HG02981 (cell line): Measurements from ENCODE around the gene ACADM.
"Not testable (repeated sequence)": the region's sequence is repeated elsewhere in the genome, so short reads cannot be mapped to it uniquely, and the experiment has no call there.

Experiments used
- ATAC-seq: cut with Tn5 transposase; IDR thresholded peaks from one replicate; pipeline ENCODE4 v1.9.1; 2021; ENCODE audit warnings: mild to moderate bottlenecking, moderate library complexity; ENCODE audit not compliant: unreplicated experiment

ACADM gene

GRCh38 chr1:75733661-75734060 is 9.2 kb downstream of the ACADM start:
- ATAC-seq = no peak

DNA sequence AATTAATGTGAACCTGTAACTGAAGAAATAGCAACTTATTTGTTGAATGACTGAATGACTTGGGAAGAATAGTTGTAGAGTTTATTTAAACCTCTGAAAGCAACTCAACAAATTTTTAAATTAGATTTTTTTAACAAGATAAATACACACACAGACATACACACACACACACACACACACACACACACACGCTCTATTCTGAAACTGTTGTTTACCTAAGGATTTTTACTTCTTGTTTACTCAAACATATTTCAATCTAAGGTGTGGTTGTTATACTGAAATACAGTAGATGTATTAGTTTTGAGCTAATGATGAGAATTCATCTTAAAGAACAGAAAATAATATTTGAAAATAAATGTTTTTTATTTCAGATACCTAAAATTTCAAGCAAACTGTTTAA is 11.5 kb downstream of the ACADM start:
- ATAC-seq = no peak

DNA sequence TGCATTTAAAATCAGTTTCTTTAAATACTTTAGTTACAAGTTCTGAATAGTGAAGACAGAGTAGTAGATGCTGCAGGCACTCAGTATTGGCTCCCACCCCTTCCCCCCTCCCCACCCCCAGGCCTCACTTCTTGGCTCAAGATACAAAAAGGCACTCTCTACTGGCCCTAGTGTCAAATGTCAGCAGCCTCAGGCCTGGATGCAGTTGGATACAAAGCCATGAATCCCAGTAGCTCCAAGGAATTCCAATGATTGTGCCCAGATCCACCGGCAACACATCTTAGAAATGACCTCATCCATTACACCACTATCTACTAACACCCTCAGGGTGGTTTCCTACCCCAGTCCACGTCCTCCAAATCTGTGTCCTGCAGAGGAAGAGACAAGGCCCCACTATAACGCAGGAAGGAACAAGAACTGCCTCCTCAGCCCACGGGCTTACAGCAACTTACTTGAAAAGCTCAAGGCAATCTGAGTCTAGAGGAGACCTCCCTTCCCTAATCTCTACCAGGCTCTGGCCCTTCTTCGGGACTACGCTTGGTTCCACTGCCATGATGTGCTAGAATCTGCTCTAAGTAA is 17.6 kb downstream of the ACADM start:
- ATAC-seq = no peak

- peak; percentile 67 for ATAC-seq
Measured at GRCh38 chr1:75745276-75745675, 20.8 kb downstream of the ACADM start.

DNA sequence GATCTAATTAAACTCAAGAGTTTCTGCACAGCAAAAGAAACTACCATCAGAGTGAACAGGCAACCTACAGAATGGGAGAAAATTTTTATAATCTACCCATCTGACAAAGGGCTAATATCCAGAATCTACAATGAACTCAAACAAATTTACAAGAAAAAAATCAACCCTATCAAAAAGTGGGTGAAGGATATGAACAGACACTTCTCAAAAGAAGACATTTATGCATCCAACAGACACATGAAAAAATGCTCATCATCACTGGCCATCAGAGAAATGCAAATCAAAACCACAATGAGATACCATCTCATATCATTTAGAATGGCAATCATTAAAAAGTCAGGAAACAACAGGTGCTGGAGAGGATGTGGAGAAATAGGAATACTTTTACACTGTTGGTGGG is 32.7 kb downstream of the ACADM start:
- not testable (repeated sequence) for ATAC-seq

DNA sequence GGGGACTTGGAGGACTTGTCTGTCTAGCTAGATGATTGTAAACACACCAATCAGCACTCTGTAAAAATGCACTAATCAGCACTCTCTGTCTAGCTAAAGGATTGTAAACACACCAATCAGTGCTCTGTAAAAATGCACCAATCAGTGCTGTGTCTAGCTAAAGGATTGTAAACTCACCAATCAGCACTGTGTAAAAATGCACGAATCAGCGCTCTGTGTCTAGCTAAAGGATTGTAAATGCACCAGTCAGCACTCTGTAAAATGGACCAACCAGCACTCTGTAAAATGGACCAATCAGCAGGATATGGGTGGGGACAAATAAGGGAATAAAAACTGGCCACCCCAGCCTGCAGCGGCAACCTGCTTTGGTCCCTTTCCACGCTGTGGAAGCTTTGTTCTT is 34.0 kb downstream of the ACADM start:
- not testable (repeated sequence) for ATAC-seq

DNA sequence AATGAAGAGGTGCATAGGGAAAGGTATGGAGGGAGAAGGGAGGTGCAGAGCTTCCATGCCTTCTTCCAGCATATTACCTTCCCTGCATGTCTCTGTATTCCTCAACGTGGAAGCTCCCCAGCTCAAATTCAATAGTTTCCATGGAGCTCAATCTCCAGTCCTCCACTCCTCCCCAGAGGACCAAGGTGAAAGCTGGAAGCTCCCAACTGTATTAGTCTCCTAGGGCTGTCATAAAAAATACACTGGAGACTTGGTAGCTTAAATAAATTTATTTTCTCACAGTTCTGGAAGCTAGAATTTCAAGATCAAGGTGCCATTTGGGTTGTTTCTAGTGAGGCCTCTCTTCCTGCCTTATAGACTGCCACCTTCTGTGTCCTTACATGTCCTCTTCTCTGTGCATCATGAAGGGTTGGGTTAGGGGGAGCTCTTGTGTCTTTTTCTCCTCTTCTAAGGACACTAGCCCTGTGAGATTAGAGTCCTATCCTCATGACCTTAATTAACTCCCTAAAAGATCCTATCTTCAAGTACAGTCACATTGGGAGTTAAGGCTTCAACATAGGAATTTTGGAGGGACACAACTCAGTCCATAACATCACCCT is 39.6 kb downstream of the ACADM start:
- ATAC-seq = no peak

DNA sequence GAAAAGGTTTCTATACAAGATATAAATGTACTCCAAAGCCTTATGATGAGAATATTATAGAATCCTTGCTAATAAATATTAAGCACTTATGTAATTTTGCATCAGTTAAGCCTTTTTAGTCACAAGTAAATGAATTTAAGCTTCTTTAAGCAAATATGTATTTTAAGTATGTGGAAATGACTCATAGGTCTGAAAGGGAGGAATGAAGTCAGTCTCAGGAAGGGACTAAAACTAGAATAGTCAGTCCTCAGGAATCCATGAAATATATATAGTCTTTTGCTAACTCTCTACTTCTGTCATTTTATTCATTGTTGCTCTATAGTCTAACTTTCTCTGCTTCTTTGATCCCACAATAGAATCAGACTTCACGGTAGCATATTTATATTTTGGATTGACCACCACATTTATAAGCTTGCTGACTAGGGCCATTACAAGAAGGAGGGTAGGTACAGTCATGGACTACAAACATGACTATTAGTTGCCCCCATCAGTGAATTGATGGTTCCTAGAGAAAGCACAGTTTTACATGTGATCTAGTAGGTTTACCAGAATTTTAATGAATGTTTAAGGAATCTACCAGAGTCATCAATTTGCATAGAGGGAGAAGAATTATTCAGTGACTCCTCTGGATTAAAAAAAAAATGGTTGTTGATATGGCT is 41.3 kb downstream of the ACADM start:
- no peak for ATAC-seq

- ATAC-seq = no peak
Measured at GRCh38 chr1:75768016-75768415, 43.5 kb downstream of the ACADM start.

DNA sequence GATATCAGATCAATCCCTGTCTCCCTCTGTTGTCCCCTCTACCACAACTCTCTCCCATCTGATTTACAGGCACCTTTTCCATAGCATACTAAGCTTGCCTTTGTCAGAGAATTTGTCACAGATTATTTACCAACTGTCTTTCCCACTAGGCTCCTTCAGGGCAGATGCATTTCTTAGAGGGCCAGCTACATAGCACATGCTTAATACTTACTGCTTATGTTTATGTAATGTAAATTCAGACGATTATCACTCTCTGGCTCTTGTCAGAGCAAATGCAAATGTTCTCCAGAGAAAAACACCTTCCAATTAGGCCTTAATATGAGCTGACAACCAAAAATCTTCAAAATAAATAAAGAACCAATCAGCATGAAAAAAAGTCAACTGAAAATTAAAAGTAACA is 46.3 kb downstream of the ACADM start:
- no peak for ATAC-seq

GRCh38 chr1:75771978-75772377 is 47.5 kb downstream of the ACADM start:
- no peak for ATAC-seq

GRCh38 chr1:75777812-75778211 is 53.3 kb downstream of the ACADM start:
- not testable (repeated sequence) for ATAC-seq

DNA sequence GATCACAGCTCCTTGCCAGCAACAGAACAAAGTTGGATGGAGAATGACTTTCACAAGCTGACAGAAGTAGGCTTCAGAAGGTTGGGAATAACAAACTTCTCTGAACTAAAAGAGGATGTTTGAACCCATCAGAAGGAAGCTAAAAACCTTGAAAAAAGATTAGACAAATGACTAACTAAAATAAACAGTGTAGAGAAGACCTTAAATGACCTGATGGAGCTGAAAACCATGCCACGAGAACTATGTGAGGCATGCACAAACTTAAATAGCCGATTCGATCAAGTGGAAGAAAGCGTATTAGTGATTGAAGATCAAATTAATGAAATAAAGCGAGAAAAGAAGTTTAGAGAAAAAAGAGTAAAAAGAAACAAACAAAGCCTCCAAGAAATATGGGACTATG is 54.2 kb downstream of the ACADM start:
- ATAC-seq = not testable (repeated sequence)

- not testable (repeated sequence) for ATAC-seq
Measured at GRCh38 chr1:75780183-75780582, 55.7 kb downstream of the ACADM start.

GRCh38 chr1:75783920-75784319 is 59.4 kb downstream of the ACADM start:
- ATAC-seq = not testable (repeated sequence)

GRCh38 chr1:75785320-75785982 is 60.9 kb downstream of the ACADM start:
- peak; percentile 15 for ATAC-seq

- ATAC-seq = peak; percentile 79
Measured at GRCh38 chr1:75785983-75786853, 61.7 kb downstream of the ACADM start, which contains the start of gene RABGGTB. Gene RABGGTB, plus strand, starts transcription at chr1:75786256. Its CDS starts 16 bp downstream, at chr1:75786272.

- ATAC-seq = no peak
Measured at GRCh38 chr1:75786901-75787493, 62.5 kb downstream of the ACADM start.

GRCh38 chr1:75787524-75787923 is 63.0 kb downstream of the ACADM start:
- ATAC-seq = no peak

- ATAC-seq = no peak
Measured at GRCh38 chr1:75789988-75790387, 65.5 kb downstream of the ACADM start.
